ENCODE results near the gene BTN3A1.

DNA sequence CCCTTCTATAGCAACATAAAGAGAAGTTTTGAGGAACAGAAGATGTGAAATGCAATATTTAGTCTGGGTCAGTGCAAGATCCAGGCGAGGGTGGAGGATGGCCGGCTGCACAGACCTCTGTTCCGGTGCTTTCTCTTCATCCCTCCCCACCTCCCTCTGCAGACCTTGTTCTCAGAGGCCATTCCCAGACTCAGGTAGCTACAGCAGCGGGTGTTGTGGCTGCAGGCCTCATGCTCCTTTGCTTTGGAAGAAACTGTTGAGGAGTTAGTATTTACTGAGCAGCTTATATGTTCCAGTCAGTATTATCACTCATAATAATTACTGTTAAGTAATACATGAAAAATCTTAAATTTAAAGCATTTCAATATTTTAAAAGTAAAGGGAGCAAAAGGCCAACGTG is 39.9 kb downstream of the BTN3A1 start:
- no peak for TF ChIP-seq CTCF (IDR thresholded peaks at IDR 0.05)
- no peak for TF ChIP-seq POLR2A (IDR thresholded peaks at IDR 0.05)

Data from sigmoid colon (tissue), 3 donors.